Epithelial cell of prostate (primary cell): Measurements from ENCODE around the gene RPRD1A.
"Not testable (repeated sequence)": the region's sequence is repeated elsewhere in the genome, so short reads cannot be mapped to it uniquely, and the experiment has no call there.

Experiments used
- DNase-seq: peaks from one replicate; pipeline ENCODE4 v3.0.0-alpha.2; 2011; ENCODE audit warnings: low read depth, low spot score
- H3K27ac ChIP-seq: fragments of 450-650 bp; 2 replicates; pipeline ENCODE4 v1.5.1; 2017; ENCODE audit warnings: mild to moderate bottlenecking

RPRD1A gene

GRCh38 chr18:36035253-36035652 lies 32.1 kb downstream of the RPRD1A start:
- H3K27ac ChIP-seq, result no peak overlapping the region

GRCh38 chr18:36034299-36034895 lies 33.0 kb downstream of the RPRD1A start:
- H3K27ac ChIP-seq, result no peak overlapping the region
- no peak for DNase-seq

More at GRCh38 chr18:36035253-36035652, 32.1 kb downstream of the RPRD1A start:
- DNase-seq, result no peak

- no peak for DNase-seq
- H3K27ac ChIP-seq, result no peak overlapping the region
Measured at GRCh38 chr18:36031903-36032302, 35.5 kb downstream of the RPRD1A start.

GRCh38 chr18:36031407-36031806 lies 36.0 kb downstream of the RPRD1A start:
- no peak overlapping the region for H3K27ac ChIP-seq
- no peak for DNase-seq

DNA sequence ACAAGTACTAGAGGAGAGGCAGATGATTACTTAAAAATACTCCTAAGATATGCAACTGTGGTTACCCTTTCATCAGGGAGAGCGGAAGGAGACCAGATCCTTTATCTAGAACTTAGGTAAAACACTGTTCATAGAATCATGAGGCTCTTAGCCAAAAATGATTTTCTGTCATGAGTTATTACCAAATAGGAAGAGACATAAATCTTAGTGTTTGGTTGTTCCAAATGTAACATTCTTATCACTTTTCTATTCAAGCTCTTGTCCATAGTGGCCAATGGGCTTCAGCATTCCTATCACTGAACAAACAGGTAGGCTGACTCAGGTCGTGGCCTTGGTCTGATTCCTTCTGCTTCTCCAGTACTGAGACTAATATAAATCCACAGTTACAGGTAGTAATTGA lies 38.5 kb downstream of the RPRD1A start:
- H3K27ac ChIP-seq, result no peak overlapping the region
- DNase-seq, result no peak

GRCh38 chr18:36025025-36025424 lies 42.3 kb downstream of the RPRD1A start:
- DNase-seq, result no peak
- no peak overlapping the region for H3K27ac ChIP-seq

GRCh38 chr18:36024241-36024640 lies 43.1 kb downstream of the RPRD1A start:
- DNase-seq, H3K27ac ChIP-seq: not testable (repeated sequence)

DNA sequence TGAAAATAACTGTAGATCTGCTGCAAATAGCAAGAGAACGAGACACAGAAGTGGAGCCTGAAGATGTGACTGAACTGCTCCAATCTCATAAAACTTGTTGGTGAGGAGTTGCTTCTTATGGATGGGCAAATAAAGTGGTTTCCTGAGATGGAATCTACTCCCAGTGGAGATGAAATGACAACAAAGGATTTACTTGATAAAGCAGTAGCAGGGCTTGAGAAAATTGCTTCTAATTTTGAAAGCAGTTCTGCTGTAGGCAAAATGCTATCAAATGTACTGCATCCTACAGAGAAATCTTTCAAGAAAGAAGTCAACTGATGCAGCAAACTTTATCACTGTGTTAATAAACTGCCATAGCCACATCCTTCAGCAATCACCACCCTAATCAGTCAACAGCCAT lies 44.0 kb downstream of the RPRD1A start:
- DNase-seq, result no peak
- H3K27ac ChIP-seq, result no peak overlapping the region

- DNase-seq, result no peak
- H3K27ac ChIP-seq, result no peak overlapping the region
Measured at GRCh38 chr18:36020174-36020711, 47.1 kb downstream of the RPRD1A start.

- H3K27ac ChIP-seq, result no peak overlapping the region
- no peak for DNase-seq
Measured at GRCh38 chr18:36017232-36017631, 50.1 kb downstream of the RPRD1A start.

GRCh38 chr18:36015629-36016028 lies 51.7 kb downstream of the RPRD1A start:
- no peak for DNase-seq
- no peak overlapping the region for H3K27ac ChIP-seq

- DNase-seq, result no peak
- H3K27ac ChIP-seq, result no peak overlapping the region
Measured at GRCh38 chr18:36012891-36013290, 54.5 kb downstream of the RPRD1A start.

DNA sequence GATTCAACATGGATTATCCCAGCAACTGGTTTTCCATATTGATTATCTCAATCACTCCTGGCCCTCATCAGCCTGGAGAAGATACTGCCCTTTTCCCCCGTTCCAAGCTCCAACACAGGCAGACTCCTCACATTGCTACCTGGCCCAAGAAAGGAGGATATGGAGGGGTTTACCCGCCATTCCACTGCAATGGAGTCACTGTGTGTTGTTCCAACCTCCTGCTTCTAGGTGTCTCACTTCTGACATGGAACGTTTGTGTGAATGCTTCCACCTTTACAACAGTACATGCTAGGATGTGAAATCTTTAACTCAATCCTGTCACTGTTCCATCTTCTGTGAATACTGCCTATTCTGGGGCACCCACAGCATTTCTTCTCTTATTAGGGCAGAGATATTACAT lies 58.1 kb downstream of the RPRD1A start:
- no peak overlapping the region for H3K27ac ChIP-seq
- no peak for DNase-seq

DNA sequence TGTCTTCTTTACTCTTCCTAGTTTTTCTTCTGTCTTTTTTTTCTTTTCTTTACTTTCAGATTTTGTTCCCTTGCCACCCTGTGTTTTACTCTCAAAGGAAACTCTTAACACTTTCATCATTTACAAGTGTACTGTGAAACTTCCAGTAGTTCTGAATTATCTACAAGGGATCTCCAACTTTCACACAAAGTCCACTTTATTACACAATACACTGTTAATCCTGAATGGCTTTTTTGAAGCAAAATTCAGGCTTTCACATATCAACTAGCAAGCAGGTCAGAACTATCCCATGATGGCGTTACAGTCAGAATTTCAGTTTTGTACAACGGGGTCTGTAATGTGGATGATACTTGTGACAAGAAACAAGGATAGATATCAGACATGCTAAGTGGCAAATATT lies 60.4 kb downstream of the RPRD1A start:
- no peak overlapping the region for H3K27ac ChIP-seq
- DNase-seq, result no peak

DNA sequence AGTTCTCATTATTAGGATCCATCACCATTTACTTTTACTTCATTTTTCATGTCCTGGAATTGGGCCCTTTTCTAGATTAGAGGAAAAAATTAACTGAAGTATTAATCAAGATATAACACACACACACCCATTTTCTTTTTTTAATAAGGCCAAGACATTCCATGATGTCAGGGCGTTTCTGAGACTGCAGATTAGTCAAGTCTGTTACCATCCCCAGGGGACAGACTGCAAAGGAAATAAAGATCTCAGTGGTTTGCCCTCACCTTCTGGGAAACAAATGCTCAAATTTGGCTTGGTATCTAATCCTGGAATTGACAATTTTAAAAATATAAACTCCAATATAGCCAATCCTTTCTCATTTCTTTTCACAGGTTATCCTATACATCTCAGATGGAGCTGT lies 67.4 kb downstream of the RPRD1A start:
- H3K27ac ChIP-seq, result no peak overlapping the region
- no peak for DNase-seq

- H3K27ac ChIP-seq, result no peak overlapping the region
- no peak for DNase-seq
Measured at GRCh38 chr18:35998967-35999366, 68.4 kb downstream of the RPRD1A start.

DNA sequence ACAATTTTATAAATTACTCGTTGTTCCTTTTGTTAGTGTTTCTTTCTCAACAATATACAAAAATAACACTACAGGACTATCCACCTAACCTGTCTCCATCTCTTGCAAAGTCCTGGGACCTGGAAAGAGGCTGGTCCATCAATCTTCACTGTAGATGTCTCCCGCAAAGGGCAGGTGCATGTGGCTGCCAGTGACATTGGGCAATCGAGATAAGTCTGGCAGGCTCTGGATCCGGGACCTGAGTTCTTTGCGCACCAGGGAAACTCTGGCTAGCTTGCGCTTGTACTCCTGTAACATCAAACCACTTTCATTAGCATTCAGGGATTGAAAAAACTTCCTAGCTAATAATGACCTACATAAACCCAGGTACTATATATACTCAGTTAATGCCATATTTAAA lies 74.3 kb downstream of the RPRD1A start:
- no peak overlapping the region for H3K27ac ChIP-seq
- no peak for DNase-seq

DNA sequence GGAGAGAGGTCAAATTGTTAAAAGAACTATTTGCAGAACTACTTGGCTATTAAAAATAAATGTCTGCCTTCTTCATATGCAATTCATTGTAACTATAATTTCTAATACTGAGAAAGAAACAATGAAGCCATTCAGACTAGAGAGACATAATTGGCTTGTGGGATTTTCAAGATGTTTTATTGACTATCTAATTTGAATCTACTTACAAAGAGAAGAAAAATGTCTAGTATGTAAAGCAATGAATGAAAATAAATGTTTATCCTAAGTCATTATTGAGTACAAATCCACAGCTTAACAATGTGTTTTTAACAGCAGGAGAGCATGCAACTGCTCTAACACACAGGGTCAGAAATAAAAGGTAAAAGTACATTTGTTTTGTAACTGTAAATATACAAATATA lies 75.7 kb downstream of the RPRD1A start:
- no peak overlapping the region for H3K27ac ChIP-seq
- no peak for DNase-seq

DNA sequence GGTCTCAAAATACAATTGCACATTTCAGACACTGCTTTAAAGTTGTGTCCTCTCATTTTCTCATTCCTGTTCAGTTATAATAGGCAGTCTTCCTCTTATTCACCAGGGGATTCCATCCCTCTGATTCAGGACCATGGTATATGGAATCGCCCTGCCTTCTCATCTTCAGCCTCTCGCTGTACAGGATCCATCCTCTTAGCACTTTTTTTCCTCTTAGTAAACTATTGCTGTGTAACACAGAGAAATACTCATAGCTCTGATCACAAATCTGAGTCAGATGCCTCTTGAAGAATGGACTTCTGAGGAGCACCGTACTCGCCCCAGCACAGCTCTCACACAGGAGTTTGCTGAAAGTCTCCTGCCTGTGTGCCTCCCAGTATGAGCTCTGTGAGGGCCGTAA lies 83.5 kb downstream of the RPRD1A start:
- DNase-seq, result no peak

GRCh38 chr18:35983147-35983546 lies 84.2 kb downstream of the RPRD1A start:
- no peak for DNase-seq
- H3K27ac ChIP-seq, result peak overlapping the region; percentile 31

More for the DNA sequence above, 83.5 kb downstream of the RPRD1A start:
- H3K27ac ChIP-seq, result peak overlapping the region; percentile 31

- no peak overlapping the region for H3K27ac ChIP-seq
- no peak for DNase-seq
Measured at GRCh38 chr18:35982409-35983114, 84.8 kb downstream of the RPRD1A start.

DNA sequence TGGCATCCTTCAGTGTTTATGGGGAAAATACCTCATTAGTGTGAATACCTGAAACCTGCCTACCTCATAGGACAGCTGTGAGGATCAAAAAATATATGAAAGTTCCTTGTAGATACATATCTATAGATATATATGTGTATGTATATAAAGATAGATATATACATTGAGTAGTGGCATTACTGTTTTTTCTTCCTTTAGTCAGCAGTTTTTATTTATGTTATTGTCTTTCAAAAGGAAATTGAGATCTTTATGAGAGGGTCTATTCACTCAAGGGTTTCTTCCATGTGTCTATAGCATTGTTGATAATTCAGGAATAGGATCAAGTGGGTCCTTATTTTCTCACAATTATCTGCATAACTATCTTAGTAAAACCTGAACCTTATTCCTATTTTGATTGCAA lies 88.2 kb downstream of the RPRD1A start:
- no peak overlapping the region for H3K27ac ChIP-seq
- no peak for DNase-seq
